Activated T-cell treated with anti-CD3 and anti-CD28 coated beads, Interleukin-2, amount 50 U/mL, for 1 hour (primary cell): ENCODE data around the gene SLC15A3.
A peak's percentile ranks its signal among the peaks of the same experiment; 100 is the strongest.

Source experiments
- DNase-seq: peaks from one replicate; pipeline ENCODE4 v3.0.0-alpha.2; 2020

SLC15A3 gene

DNA sequence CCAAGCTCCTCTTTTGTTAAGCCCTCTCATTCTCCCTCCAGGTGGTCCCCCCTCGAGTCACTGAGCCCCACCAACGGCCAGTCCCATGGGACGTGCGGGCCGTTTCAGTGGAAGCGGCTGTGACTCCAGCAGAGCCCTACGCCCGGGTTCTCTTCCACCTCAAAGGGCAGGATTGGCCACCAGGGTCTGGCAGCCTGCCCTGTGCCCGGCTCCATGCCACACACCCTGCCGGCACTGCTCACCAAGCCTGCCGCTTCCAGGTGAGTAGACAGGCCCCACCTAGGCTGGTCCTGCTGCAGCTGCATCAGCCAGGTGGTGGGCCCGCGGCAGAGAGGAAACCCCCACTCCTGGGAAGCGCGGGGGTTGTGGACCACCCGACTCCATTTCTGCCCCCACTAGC is 24.4 kb downstream of the SLC15A3 start:
- no peak for DNase-seq

DNA sequence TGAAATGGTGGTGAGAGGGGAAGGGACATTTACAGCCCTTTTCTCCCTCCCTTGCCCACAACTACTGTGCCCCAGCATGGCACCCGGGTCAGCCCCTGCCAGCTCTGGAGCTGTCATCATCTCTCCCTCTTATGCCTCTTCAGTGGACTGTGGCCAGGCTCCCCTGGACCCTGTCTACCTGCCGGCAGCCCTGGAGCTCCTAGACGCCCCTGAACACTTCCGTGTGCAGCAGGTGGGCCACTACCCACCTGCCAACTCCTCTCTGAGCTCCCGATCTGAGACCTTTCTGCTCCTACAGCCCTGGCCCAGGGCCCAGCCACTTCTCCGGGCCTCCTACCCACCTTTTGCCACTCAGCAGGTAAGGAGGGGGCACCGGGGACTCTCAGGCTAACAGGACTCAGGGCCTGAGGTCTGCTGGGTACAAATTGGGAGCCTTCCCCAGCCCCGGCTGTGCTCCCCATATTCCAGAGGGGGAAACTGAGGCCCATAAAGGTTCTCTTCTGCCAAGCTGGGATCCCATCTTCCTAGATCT is 24.8 kb downstream of the SLC15A3 start:
- no peak for DNase-seq

DNA sequence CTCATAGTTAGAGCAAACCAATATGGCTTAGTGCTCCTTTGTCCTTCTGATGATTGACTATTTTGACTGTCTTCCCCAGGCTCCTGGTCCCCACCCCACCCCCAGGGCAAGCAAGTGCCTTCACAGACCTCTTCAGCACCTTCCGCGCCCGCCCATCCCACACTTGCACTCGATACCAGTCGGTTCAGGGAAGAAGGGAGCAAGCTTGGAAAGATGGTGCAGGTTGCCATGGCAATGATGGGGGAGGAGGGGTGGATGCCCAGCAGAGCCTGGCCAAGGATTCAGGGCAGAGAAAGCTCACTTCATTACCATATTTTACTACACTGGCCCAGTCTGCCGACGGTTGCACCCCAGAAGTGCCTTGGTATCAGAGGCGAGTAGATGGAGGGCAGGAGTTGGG is 25.5 kb downstream of the SLC15A3 start:
- no peak for DNase-seq

DNA sequence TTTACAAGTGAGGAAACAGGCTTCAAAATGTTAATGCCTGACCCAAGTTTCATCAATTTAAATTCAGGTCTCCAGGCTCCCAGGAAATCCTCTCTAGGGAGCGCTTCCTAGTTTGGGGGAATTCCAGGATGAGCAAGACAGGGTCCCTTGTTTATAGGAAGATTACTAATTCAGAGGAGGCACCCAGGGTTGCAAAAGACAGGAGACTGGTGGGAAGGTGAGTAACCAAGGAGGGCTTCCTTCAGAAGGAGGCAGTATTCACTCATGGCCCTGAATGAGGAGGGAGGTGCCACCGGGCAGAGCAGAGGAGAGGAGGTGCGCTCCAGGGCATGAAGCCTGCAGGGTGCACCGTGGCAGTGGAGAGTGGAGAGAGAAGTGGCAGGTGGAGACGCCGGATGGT is 26.1 kb downstream of the SLC15A3 start:
- DNase-seq, result no peak

DNA sequence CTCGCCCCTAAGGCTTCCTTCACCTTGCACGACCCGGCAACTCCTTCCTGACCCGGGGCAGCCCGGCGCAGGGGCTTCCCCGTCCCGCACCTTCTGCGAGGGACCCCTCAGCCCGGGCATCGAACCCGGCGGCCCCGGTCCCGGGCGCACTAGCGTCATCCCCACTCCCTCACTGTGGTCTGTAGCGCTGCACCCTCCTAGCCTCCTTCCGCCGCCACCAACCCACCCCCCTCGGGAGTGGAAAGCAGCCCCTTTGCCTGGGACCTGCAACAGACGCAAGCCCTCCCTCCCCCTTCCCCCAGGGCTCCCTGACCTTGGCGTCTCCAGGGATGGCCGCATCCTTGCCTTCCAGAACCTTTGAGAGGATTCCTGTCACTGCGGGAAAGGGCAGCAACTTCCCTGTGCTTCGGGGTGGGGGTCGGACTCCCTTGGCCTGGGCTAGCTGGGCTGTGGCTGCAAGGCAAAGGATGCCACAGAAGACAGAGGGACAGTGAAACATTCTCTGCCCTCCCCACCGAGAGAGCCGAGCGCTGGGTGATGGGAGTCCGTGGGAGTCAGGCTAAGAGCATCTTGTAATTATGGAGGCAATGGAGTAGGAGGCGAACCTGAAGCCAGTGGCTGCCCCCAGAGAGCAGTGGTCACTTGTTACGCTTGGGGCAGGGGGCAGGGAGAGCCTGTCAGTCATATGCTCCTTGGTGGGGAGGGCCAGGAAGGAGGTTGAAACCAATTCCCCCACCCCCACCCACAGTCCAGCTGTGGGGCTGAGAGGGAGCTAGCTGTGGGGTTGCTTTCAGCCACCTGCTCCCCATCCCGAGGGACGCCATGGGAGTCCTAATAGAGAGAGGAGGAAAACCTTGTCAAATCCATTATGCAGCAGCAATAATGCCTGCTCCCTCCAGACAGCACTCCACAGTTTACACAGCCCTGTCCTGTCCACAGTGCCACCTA is 26.8 kb downstream of the SLC15A3 start:
- no peak for DNase-seq

DNA sequence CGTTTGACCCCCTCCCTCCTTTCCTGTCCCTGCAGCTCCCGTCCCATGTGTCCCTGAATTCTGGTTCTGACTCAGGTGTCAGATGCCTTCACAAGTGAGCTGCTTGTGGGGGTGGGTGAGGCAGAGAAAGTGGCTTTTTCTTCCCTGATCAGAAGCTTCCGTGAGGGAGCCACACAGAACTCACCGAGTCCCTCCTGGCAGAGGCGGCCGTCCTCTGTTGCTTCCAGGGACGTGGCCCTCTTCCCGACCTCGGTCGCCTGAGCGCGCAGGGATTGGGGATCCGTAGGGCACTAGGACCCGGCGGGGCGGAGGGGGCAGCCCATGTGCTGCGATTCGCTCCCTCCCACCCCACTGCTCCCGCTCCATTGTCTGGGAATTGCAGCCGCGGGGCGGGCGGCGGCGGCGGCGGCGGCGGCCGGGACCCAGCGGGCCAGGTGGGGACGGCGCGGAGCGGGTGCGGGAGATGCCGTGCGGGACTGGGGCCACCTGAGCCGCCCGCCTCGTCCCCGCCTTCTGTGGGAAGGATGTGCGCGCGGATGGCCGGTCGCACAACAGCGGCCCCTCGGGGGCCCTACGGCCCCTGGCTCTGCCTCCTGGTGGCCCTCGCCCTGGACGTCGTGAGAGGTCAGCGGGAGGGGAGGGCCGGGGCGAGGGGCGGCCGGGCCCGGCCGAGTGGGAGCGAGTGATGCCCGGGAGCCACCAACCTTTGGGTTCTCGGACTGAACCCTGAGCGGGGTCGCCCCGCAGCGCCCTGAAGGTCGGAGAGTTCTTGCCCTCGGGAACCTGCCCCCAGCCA is 27.7 kb downstream of the SLC15A3 start, which contains the start of gene TMEM132A:
TSS of gene TMEM132A (plus strand) at position 351 of the 796 bp plus-strand sequence. CDS start at position 525, 174 bp downstream.
- no peak for DNase-seq

DNA sequence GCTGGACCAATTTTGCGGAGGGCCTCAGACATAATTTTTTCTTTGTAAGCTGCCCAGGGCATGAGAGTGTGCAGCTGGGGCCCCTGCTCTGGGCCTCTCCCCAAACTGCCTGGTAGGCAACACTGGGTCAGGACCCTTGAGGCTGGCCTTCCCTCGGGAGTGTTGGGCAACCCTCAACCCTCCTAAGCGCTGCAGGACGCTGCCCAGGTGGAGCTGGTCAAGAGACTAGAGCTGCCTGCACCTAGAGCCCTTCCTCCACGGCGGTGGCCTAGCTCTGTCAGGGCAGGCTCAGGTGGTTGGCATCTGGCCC is 28.2 kb downstream of the SLC15A3 start:
- DNase-seq, result no peak

DNA sequence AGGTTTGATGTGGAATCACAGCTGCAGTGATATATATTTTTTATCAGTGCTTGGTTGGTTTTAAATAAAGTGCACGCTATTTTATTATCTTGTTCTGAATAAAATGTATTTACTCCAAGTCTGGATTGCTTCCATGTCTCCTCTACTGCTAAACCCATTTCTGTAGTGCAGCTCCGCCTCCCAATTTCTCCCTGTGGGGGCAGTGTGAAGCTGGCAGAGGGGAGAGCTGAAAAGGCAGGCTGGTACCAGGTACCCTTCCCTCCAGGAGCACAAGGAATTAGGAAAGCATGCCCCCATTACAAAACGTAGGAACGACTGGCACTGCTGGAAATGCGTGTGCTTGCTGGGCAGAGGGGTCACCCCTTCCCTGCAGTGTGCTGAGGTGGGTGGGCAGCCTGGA is 28.6 kb downstream of the SLC15A3 start:
- DNase-seq, result no peak

DNA sequence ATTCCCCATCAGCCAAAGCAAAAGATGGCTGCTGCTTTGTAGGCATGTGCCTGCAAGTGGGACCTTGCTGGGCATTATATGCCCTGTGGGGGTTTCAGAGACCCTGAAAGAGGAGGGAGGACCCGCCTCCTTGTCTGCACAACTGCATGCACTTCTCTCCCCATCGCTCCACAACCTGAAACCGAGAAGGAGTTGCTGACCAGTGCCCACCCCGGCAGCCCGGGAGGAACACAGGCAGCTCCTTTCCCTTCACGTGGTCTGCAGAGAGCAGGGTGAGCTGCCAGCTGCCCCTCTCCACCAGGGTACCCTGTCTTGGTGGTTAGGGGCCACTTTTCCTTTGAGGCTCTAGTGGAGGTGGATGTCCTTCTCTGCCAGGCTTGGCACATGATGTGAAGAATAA is 29.1 kb downstream of the SLC15A3 start:
- no peak for DNase-seq

DNA sequence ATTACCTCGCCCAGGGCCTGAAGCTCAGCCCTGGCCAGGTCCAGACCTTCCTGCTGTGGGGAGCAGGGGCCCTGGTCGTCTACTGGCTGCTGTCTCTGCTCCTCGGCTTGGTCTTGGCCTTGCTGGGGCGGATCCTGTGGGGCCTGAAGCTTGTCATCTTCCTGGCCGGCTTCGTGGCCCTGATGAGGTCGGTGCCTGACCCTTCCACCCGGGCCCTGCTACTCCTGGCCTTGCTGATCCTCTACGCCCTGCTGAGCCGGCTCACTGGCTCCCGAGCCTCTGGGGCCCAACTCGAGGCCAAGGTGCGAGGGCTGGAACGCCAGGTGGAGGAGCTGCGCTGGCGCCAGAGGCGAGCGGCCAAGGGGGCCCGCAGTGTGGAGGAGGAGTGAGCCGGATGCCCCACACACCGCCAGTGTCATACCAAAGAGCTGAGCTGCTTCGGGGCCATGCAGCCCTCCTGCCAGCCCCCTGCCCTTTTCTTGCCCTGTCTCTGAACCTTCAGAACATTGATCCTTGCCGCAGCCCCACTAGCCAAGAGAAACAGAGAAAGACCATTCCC is 30.1 kb downstream of the SLC15A3 start:
- no peak for DNase-seq

DNA sequence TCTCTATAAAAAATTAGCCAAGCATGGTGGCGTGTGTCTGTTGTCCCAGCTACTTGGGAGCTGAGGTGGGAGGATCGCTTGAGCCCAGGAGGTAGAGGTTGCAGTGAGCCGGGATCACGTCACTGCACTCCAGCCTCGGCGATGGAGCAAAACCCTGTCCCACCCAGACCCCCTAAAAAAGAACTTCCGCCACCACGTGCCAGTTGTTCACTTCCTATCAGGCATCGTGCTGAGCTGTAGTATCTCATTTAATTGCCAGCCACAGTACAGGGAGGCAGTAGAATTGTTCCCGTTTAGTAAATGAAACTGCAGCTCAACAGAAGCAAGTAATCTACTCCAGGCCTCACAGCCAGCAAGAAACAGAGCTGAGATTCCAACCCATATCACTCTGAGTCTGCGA is 30.7 kb downstream of the SLC15A3 start:
- DNase-seq, result no peak

DNA sequence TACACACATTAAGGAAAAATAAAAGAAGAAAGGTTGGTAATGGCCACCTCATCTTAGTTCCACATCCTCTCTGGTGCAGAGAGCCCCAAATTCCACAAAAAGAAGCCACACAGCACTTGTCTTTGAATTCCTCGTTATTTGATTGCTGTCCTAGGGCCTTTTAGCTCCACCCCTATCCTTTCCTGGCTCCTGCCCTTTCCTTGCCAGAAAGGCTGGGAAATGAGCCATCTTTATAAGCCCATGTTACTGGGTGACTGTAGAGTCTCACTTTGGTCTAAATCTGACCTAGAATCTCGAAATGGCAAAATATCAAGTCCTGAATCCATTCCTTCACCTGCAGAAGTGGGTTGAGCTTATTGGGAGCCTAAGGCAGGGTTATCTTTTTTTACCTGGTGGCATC is 32.0 kb downstream of the SLC15A3 start:
- DNase-seq, result no peak

DNA sequence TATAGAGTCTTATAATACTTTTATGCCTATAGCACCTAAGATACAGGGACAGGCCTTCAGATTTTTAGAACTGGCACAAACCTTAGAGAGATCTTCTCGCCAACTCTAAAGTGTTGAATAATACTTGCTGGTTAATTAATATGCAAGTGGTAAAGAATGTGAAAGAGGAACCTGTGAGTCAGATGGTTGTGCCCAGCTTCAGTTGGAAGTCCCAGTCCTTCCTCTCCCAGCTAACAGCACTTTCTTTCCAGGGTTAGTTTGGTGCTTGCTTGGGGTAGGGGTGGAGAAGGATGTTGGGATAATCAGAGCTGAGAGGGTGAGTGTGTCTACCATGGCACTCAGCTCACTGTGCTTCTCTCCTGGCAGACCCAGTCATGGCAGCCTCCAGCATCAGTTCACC is 32.7 kb downstream of the SLC15A3 start:
- no peak for DNase-seq

DNA sequence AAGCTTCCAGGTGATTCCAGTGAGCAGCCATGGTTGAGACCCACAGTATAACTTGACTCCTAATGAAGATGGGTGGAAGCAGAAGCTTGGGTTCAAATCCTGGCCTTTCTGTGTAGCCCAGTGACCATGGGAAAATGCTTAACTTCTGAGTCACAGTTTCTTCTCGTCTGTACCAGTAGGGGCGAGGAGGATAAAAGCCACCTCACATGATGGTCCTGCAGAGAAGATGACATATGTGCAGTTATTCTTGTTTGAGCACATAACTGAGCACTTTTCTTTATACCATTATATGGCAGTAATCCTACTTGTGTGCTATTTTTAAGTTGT is 33.1 kb downstream of the SLC15A3 start:
- no peak for DNase-seq

DNA sequence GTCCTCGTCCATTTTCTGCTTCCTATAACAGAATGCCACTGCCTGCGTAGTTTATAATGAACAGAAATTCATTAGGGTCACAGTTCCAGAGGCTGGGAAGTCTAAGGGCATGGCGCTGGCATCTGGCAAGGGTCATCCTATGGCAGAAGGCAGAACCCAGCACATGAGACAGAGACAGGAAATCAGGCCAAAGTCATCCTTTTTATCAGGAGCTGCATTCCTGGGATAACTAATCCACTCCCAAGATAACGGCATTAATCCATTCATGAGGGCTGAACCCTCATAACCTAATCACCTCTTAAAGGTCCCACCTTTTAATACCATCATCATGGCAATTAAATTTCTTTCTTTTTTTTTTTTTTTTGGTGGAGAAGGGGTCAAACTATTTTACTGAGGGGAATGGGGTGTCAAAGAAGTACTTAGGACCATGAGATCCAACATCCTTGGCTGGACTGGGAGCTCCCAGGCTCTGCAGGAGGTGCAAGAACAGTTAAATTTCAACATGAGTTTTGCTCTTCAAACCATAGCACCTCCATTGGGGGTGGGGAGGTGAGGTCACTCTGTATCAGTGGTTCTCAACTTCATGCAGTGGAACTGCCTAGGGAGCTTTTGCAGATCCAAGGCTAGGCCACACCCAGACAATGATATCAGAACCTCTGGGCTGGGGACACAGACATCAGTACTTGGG is 33.6 kb downstream of the SLC15A3 start:
- no peak for DNase-seq

DNA sequence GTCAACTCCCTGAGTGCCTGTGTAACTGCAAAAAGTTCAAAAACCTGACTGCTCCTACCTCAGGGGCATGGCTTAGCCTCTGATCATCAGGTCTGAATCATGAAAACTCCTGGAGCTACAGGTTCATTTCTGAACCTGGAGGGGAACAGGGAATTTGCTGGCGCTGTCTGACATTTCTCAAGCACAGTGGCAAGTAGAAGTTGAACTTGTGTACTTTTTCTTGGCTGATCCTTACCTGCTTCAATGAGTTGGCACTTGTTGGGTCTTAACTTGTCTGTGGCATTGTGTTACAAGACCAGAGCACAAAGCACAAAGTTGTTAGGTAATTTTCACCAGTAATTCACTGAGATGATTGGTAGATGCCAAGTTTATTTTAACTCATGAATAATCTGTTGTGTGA is 34.7 kb downstream of the SLC15A3 start:
- no peak for DNase-seq

DNA sequence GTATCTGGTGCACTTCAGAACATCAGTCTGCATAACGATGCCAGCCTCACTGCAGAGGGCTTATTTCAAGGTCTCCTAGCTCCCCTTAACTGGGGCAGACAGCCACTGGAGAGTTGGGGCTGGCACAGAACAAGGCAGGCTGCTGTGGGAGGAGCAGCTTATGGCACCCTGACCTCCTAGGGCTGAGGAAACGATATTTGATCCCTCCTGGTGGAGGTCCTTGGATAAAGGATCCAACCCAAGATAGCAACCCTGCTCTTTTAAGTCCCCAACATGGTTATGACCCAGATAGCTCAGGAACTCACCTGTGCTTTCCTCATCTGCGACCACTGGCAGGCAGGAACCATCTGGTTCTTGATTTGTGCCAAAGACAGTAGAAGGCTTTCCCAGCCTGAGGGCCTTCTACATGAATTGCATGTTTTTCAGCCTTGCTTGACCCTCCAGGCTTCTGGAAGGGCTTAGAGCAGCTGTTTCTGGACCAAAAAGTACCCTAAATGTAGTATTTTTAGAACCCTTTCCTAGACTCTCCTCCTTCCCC is 35.2 kb downstream of the SLC15A3 start:
- DNase-seq, result peak; percentile 17

DNA sequence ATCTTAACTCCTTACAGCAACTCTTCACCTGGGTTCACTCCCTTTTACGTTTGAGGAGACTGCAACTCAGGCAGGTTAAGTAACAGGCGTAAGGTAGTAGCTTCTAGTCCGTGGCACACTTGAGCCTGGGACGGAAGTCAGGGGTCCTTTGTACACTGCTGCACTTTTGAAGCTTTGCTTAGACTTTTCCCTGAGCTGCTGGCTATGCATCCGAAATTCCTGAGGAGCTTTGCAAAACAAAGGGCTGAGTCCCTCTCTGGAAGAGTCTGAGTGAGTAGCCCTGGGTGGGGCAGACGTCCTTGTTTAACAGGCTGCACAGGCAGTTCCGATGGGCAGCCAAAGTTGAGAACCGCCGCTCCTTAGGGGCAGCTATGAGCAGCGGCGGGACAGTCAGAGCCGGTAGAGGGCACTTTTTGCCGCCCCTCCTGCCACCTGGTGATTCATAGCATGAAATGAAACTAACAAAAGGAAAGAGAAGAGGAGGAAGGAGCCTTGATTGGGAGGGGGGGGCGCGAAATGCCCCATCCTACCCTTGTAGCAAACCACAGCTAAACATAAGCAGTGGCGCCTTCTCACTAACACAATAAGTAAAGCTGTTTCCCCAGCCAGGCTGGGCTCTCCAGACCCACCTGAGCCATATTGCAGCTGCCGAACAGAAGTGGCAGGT is 36.6 kb downstream of the SLC15A3 start:
- peak; percentile 68 for DNase-seq

DNA sequence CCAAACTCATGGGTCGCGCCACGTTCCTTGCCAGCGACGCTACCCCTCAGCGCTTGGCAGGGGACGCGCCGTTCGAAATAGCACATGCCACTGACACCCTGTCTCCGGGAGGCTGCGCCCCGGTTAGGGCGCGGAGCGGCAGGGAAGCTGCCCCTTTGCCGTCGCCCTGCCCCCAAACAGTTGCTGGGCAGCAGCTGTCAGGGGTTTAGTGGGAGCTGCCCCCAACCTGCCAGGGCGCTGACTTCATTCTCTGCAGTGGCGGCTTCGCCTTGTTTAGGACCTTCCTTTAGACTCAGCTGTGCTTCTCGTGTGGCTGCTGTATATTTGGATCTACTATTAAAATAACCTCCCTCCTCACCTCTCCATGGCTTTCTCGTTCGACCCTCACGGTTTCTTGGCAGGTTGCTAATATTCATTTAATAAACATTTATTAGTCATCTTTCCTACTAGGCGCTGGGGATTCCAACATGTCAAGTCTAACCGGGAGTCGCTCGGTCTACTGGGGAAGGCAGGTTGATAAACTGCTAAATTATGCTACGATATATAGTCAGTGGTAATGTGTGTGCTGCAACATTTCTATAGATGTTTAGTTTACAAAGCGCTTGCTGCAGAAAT is 37.2 kb downstream of the SLC15A3 start:
- DNase-seq, result peak; percentile 56

DNA sequence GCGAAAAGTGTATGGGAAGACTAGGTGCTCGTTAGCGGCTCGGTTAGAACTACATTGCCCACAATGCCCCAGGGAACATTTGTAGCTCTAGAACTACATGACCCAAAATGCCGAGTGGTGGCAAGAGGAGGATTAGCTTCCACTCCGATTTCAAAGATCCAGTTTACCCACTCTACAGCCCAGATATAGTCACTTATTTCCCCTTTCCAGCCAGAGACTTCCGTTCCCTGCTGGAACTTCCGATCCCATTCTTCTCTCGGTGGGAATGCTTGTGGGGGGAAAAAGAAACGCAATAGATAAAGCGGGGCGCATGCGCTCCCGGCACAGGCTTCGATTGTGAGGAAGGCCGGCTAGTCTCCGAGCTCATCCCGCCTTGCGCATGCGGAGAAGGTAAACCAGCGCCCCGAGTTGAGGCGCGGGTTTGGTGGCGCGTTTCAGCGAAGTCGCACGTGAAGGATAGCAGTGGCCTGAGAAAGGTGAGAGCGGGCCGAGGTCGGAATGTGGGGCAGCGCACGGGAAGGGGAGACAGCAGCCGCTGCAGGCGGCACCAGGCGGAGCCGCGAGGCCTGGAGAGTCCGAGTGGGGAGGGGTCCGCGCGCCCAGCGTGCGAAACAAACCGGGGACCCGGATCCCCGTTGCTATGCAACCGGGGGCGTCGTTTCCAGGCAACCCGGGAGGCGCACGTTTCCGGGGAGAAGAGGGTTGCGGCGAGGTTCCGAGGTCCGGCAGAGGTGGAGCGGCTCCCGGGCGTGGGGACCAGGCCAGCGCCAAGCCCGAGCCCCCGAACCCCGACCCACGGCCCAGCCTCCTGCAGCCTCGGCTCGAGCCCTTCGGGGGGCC is 38.0 kb downstream of the SLC15A3 start, which contains the start of gene TMEM109:
TSS of gene TMEM109 (plus strand) at position 366 of the 840 bp plus-strand sequence. CDS start 5,536 bp downstream, outside the sequence.
- DNase-seq, result peak; percentile 85
